HepG2 (cell line): ENCODE measurements around the gene DBNDD2. TPM values are rescaled to one million over a fixed set of nuclear protein-coding genes. Genes with fewer than 3 reads are reported as not detected.

Experiments used
- HNF1A ChIP-seq, 2 experiments: sonication (generic) in 1 of 2; formaldehyde crosslinking in 1 of 2; IDR thresholded peaks; 2 replicates each; pipeline versions ENCODE4 v1.4.0 to v1.6.1; 2016 to 2020; ENCODE audit warnings: borderline replicate concordance in 1 of 2, low read depth in 1 of 2, mild to moderate bottlenecking in 1 of 2, missing genetic modification reagents in 1 of 2
- HOXA7 ChIP-seq: sonication (generic); formaldehyde crosslinking; IDR thresholded peaks from 2 replicates; pipeline ENCODE4 v1.8.1; 2022; ENCODE audit warnings: mild to moderate bottlenecking, missing genetic modification reagents, moderate library complexity
- KDM5A ChIP-seq: fragments of 200-600 bp; sonication (generic); IDR thresholded peaks from 2 replicates; pipeline ENCODE4 v1.7.0; 2018; ENCODE audit warnings: antibody characterized with exemption, mild to moderate bottlenecking, low read length, borderline replicate concordance
- MAZ ChIP-seq, 2 experiments: sonication (generic) in 1 of 2; formaldehyde crosslinking in 1 of 2; IDR thresholded peaks; 2 replicates each; pipeline versions ENCODE4 v1.5.0 to v1.6.1; 2012 to 2020; ENCODE audit warnings: low read depth in 2 of 2, mild to moderate bottlenecking in 2 of 2, borderline replicate concordance in 1 of 2, improper control_type of control experiment in 1 of 2, low read length in 1 of 2, missing genetic modification reagents in 1 of 2, moderate library complexity in 1 of 2
- MXD4 ChIP-seq: IDR thresholded peaks from 2 replicates; pipeline ENCODE4 v1.6.1; 2016; ENCODE audit warnings: mild to moderate bottlenecking, missing biosample characterization, missing genetic modification reagents
- NFRKB ChIP-seq: fragments of 450-650 bp; IDR thresholded peaks from 2 replicates; pipeline ENCODE4 v1.6.1; 2017
- SPEN ChIP-seq: sonication (generic); formaldehyde crosslinking; IDR thresholded peaks from 2 replicates; pipeline ENCODE4 v1.5.1; 2020; ENCODE audit warnings: low read depth, mild to moderate bottlenecking, missing genetic modification reagents
- STAG1 ChIP-seq: sonication (generic); formaldehyde crosslinking; IDR thresholded peaks from 2 replicates; pipeline ENCODE4 v1.4.0; 2020; ENCODE audit warnings: missing genetic modification reagents
- TAF15 ChIP-seq: fragments of 200-400 bp; formaldehyde crosslinking; IDR thresholded peaks from one replicate; pipeline ENCODE4 v1.6.1; 2018; ENCODE audit warnings: mild to moderate bottlenecking, low read depth, low read length; ENCODE audit not compliant: poor library complexity, severe bottlenecking
- ZNF24 ChIP-seq: fragments of 450-650 bp; IDR thresholded peaks from 2 replicates; pipeline ENCODE4 v1.6.1; 2017; ENCODE audit warnings: antibody characterized with exemption, mild to moderate bottlenecking
- ZNF317 ChIP-seq: sonication (generic); formaldehyde crosslinking; IDR thresholded peaks from 2 replicates; pipeline ENCODE4 v1.5.0; 2020; ENCODE audit warnings: mild to moderate bottlenecking, missing genetic modification reagents
- ZNF788 ChIP-seq: sonication (generic); formaldehyde crosslinking; IDR thresholded peaks from 2 replicates; pipeline ENCODE4 v1.5.0; 2020; ENCODE audit warnings: mild to moderate bottlenecking, missing genetic modification reagents, borderline replicate concordance
- ZNF800 ChIP-seq: sonication (generic); formaldehyde crosslinking; IDR thresholded peaks from 2 replicates; pipeline ENCODE4 v1.4.0; 2020; ENCODE audit warnings: missing genetic modification reagents
- polyA plus RNA-seq, 8 experiments: library from polyadenylated mRNA; depleted of rRNA in 3 of 8; stranded (reverse) in 7 of 8; unstranded in 1 of 8; fragments of >200 nt; fragmentation: Illumina TruSeq in 4 of 8; extraction: Trizol in 4 of 8; gene quantifications; 2 replicates each; pipeline versions ENCODE4 v1.2.1 to v1.2.3, GENCODE V29; 2011 to 2016; ENCODE audit warnings: low read depth in 4 of 8, missing spikeins in 1 of 8, mixed read lengths in 1 of 8; ENCODE audit not compliant: insufficient read depth in 1 of 8
- total RNA-seq, 5 experiments: library from RNA; depleted of rRNA; stranded (reverse); fragments of >200 nt; fragmentation: Illumina TruSeq; extraction: Trizol; gene quantifications; 2 replicates each; pipeline ENCODE4 v1.2.3, GENCODE V29; 2016; ENCODE audit warnings: low read depth in 1 of 5
- TF ChIP-seq, protein P1 (sequence below): IDR thresholded peaks from 2 replicates; pipeline ENCODE4 v1.6.1; 2012; ENCODE audit warnings: low read depth, low read length, improper control_type of control experiment
- TF ChIP-seq, protein P2 (sequence below): sonication (generic); formaldehyde crosslinking; IDR thresholded peaks from 2 replicates; pipeline ENCODE4 v1.4.0; 2020; ENCODE audit warnings: missing genetic modification reagents

The DBNDD2 gene
- total and polyA plus RNA-seq, 2 of the 13 experiments (the other 11 are each of a cell fraction or from before 2014, with no cell fraction given) = 16.7 to 47.6 TPM

DNA sequence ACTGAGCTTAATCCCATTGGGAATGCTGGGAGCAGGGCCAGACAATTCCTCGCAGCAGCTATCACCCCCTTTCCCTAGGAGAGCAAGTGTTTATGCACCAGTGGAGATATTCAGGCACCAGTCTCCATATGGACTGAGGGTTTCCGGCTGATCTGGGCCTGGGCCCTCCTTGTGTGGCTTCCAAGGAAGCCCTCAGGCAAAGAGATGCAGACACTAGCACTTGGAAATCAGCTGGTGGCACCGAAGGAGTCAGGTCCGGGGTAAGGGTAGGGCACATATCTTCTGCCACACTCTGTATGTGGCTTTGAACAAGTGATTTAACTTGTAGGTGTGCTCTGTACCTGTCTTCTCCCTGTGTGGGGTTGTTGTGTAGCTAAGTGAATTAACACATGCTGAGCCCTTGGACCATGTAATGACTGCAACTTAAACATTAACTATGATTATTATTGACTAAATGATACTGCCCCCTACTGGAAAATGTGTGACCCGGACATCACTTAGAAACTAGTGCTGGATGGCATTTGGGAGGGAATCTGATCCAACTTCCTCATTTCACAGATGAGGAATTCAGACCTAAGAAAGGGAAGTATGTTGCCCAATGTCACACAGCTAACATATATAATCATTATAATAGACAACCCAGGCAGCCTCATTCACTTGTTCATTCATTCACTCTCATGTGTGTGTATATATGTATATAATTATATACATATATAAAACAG is 42.2 kb downstream of the DBNDD2 start (continued):
- TF ChIP-seq MAZ (IDR thresholded peaks at IDR 0.05; ENCODE audit: borderline replicate concordance, low read depth, low read length) = no peak
- peak; percentile 44; the same call in 1 of the 2 replicates for TF ChIP-seq MAZ (CRISPR knock-in tag; IDR thresholded peaks at IDR 0.05; ENCODE audit: low read depth)
- TF ChIP-seq HOXA7 (CRISPR knock-in tag) = no peak
- no peak for TF ChIP-seq ZNF788 (CRISPR knock-in tag)
- TF ChIP-seq, protein P1, sequence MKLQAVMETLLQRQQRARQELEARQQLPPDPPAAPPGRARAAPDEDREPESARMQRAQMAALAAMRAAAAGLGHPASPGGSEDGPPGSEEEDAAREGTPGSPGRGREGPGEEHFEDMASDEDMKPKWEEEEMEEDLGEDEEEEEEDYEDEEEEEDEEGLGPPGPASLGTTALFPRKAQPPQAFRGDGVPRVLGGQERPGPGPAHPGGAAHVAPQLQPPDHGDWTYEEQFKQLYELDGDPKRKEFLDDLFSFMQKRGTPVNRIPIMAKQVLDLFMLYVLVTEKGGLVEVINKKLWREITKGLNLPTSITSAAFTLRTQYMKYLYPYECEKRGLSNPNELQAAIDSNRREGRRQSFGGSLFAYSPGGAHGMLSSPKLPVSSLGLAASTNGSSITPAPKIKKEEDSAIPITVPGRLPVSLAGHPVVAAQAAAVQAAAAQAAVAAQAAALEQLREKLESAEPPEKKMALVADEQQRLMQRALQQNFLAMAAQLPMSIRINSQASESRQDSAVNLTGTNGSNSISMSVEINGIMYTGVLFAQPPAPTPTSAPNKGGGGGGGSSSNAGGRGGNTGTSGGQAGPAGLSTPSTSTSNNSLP = peak; percentile 88
- no peak for TF ChIP-seq ZNF317 (CRISPR knock-in tag)
- peak; percentile 26; the same call in 1 of the 2 replicates for TF ChIP-seq ZNF24
- no peak for TF ChIP-seq ZNF800
- peak; percentile 42; the same call in 1 of the 2 replicates for TF ChIP-seq SPEN (CRISPR knock-in tag)
- TF ChIP-seq, protein P2, sequence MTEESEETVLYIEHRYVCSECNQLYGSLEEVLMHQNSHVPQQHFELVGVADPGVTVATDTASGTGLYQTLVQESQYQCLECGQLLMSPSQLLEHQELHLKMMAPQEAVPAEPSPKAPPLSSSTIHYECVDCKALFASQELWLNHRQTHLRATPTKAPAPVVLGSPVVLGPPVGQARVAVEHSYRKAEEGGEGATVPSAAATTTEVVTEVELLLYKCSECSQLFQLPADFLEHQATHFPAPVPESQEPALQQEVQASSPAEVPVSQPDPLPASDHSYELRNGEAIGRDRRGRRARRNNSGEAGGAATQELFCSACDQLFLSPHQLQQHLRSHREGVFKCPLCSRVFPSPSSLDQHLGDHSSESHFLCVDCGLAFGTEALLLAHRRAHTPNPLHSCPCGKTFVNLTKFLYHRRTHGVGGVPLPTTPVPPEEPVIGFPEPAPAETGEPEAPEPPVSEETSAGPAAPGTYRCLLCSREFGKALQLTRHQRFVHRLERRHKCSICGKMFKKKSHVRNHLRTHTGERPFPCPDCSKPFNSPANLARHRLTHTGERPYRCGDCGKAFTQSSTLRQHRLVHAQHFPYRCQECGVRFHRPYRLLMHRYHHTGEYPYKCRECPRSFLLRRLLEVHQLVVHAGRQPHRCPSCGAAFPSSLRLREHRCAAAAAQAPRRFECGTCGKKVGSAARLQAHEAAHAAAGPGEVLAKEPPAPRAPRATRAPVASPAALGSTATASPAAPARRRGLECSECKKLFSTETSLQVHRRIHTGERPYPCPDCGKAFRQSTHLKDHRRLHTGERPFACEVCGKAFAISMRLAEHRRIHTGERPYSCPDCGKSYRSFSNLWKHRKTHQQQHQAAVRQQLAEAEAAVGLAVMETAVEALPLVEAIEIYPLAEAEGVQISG (CRISPR knock-in tag) = no peak
- TF ChIP-seq KDM5A = no peak
- TF ChIP-seq STAG1 (CRISPR knock-in tag) = peak; percentile 72
- TF ChIP-seq HNF1A (IDR thresholded peaks at IDR 0.05; ENCODE audit: low read depth) = 0 out of 2 replicates have a peak, but pooled peaks have one; percentile 66
- no peak for TF ChIP-seq HNF1A (CRISPR knock-in tag; IDR thresholded peaks at IDR 0.05; ENCODE audit: borderline replicate concordance)
- TF ChIP-seq TAF15 = no peak
- TF ChIP-seq MXD4 (CRISPR knock-in tag) = peak; percentile 38; the same call in 1 of the 2 replicates
- TF ChIP-seq NFRKB = no peak
